Uterus (tissue), 2 donors: Measurements from ENCODE around the gene INPP5B.

Experiments used
- CTCF ChIP-seq, 4 experiments: fragments of 200-600 bp in 2 of 4; fragments of 450-650 bp in 2 of 4; sonication (generic) in 2 of 4; IDR thresholded peaks; one replicate each; pipeline ENCODE4 v1.5.1; 2016 to 2019; ENCODE audit warnings: antibody characterized with exemption in 4 of 4, mild to moderate bottlenecking in 2 of 4, moderate library complexity in 1 of 4
- POLR2A ChIP-seq, 2 donors: fragments of 450-650 bp; IDR thresholded peaks; one replicate each; pipeline ENCODE4 v1.6.1; 2016; ENCODE audit warnings: antibody characterized with exemption in 2 of 2, mild to moderate bottlenecking in 1 of 2, moderate library complexity in 1 of 2

- TF ChIP-seq CTCF (IDR thresholded peaks at IDR 0.05): no peak
- no peak for TF ChIP-seq POLR2A (IDR thresholded peaks at IDR 0.05)
Measured at GRCh38 chr1:37872692-37873091, 74.2 kb downstream of the INPP5B start.
